ENCODE measurements around the gene TMEM161A. TPM values are rescaled to one million over a fixed set of nuclear protein-coding genes. Genes with fewer than 3 reads are reported as not detected.

The TMEM161A gene
- total and polyA plus RNA-seq, 9 of the 15 experiments (the other 6 are each of a cell fraction or from before 2014, with no cell fraction given): 0.63 to 92.3 (median 38.9) TPM

DNA sequence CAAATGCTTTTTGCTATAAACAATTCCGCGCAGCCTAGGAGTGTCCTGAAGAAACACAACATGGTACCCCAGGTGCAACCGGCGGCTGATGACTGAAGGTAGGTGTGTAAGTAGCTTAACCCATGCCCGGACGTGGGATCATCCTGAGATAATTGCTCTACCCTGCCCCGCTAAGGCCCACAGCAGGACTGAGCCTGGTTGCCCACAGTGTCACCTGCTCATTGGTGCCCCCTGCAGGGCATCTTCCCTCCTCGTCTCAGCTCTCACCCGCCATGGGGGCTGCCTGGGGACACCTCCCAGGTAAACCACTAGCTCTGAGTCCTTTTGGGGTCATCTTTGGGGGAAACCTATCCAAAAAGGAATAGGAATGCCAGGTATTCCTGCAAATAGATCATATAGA is 22.3 kb downstream of the TMEM161A start (continued):
- TF ChIP-seq PHTF2 (CRISPR knock-in tag; IDR thresholded peaks at IDR 0.05) (no peak), RFX1 (IDR thresholded peaks at IDR 0.05) (no peak), ZNF707 (CRISPR knock-in tag; conservative IDR thresholded peaks at IDR 0.05) (no peak), HDAC3 (IDR thresholded peaks at IDR 0.05; ENCODE audit: borderline replicate concordance, partially characterized antibody) (no peak), ZNF408 (CRISPR knock-in tag; IDR thresholded peaks at IDR 0.05; ENCODE audit: low read depth) (no peak), ZBTB7A (IDR thresholded peaks at IDR 0.05; ENCODE audit: borderline replicate concordance, control insufficient read depth, low read depth, low read length) (peak; percentile 43; the same call in 1 of the 2 replicates), NBN (IDR thresholded peaks at IDR 0.05; ENCODE audit: low read depth) (no peak), SRF (CRISPR knock-in tag; IDR thresholded peaks at IDR 0.05) (no peak), SMC3 (conservative IDR thresholded peaks at IDR 0.05; ENCODE audit: insufficient read depth, low read depth, low read length) (peak; percentile 30; the same call in 1 of the 2 replicates), FOXM1 (IDR thresholded peaks at IDR 0.05; ENCODE audit: low read depth) (no peak), FOXM1 (CRISPR knock-in tag; IDR thresholded peaks at IDR 0.05; ENCODE audit: low read depth) (no peak), ZZZ3 (IDR thresholded peaks at IDR 0.05) (no peak), RAD21 (CRISPR knock-in tag; conservative IDR thresholded peaks at IDR 0.05 in 1 of 2, IDR thresholded peaks at IDR 0.05 in 1 of 2) (peak; percentile 34 to 62; a peak in 3 of 4 replicates), TGIF2 (CRISPR knock-in tag; IDR thresholded peaks at IDR 0.05) (no peak), ZNF140 (CRISPR knock-in tag; IDR thresholded peaks at IDR 0.05) (no peak), ZC3H4 (CRISPR knock-in tag; IDR thresholded peaks at IDR 0.05; ENCODE audit: borderline replicate concordance) (no peak), CBX1 (IDR thresholded peaks at IDR 0.05; ENCODE audit: low read depth) (no peak), CCAR2 (IDR thresholded peaks at IDR 0.05; ENCODE audit: low read depth, low read length) (no peak), PHF20 (IDR thresholded peaks at IDR 0.05; ENCODE audit: partially characterized antibody) (no peak), ZNF589 (CRISPR knock-in tag; IDR thresholded peaks at IDR 0.05; ENCODE audit: low read depth) (no peak), HLTF (IDR thresholded peaks at IDR 0.05) (no peak), SETDB1 (IDR thresholded peaks at IDR 0.05; ENCODE audit: low read length) (no peak), SMARCA4 (IDR thresholded peaks at IDR 0.05) (no peak)
- TF ChIP-seq, protein P1, sequence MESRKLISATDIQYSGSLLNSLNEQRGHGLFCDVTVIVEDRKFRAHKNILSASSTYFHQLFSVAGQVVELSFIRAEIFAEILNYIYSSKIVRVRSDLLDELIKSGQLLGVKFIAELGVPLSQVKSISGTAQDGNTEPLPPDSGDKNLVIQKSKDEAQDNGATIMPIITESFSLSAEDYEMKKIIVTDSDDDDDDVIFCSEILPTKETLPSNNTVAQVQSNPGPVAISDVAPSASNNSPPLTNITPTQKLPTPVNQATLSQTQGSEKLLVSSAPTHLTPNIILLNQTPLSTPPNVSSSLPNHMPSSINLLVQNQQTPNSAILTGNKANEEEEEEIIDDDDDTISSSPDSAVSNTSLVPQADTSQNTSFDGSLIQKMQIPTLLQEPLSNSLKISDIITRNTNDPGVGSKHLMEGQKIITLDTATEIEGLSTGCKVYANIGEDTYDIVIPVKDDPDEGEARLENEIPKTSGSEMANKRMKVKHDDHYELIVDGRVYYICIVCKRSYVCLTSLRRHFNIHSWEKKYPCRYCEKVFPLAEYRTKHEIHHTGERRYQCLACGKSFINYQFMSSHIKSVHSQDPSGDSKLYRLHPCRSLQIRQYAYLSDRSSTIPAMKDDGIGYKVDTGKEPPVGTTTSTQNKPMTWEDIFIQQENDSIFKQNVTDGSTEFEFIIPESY (CRISPR knock-in tag; IDR thresholded peaks at IDR 0.05): peak; percentile 98
- TF ChIP-seq, protein P2, sequence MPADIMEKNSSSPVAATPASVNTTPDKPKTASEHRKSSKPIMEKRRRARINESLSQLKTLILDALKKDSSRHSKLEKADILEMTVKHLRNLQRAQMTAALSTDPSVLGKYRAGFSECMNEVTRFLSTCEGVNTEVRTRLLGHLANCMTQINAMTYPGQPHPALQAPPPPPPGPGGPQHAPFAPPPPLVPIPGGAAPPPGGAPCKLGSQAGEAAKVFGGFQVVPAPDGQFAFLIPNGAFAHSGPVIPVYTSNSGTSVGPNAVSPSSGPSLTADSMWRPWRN (IDR thresholded peaks at IDR 0.05; ENCODE audit: low read depth): no peak
- TF ChIP-seq, protein P3, sequence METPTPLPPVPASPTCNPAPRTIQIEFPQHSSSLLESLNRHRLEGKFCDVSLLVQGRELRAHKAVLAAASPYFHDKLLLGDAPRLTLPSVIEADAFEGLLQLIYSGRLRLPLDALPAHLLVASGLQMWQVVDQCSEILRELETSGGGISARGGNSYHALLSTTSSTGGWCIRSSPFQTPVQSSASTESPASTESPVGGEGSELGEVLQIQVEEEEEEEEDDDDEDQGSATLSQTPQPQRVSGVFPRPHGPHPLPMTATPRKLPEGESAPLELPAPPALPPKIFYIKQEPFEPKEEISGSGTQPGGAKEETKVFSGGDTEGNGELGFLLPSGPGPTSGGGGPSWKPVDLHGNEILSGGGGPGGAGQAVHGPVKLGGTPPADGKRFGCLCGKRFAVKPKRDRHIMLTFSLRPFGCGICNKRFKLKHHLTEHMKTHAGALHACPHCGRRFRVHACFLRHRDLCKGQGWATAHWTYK (CRISPR knock-in tag; IDR thresholded peaks at IDR 0.05): no peak
- TF ChIP-seq, protein P4, sequence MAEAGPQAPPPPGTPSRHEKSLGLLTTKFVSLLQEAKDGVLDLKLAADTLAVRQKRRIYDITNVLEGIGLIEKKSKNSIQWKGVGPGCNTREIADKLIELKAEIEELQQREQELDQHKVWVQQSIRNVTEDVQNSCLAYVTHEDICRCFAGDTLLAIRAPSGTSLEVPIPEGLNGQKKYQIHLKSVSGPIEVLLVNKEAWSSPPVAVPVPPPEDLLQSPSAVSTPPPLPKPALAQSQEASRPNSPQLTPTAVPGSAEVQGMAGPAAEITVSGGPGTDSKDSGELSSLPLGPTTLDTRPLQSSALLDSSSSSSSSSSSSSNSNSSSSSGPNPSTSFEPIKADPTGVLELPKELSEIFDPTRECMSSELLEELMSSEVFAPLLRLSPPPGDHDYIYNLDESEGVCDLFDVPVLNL (CRISPR knock-in tag; IDR thresholded peaks at IDR 0.05; ENCODE audit: low read depth): no peak
